ENCODE results near the gene AP2A2.

The AP2A2 gene

GRCh38 chr11:899724-900123 is 25.9 kb upstream of the AP2A2 start:
- DNase-seq = no peak

- DNase-seq = no peak
Measured at GRCh38 chr11:900545-900944, 25.1 kb upstream of the AP2A2 start.

GRCh38 chr11:901452-902061 is 24.1 kb upstream of the AP2A2 start:
- DNase-seq = no peak

- no peak for DNase-seq
Measured at GRCh38 chr11:904380-904779, 21.3 kb upstream of the AP2A2 start.

- no peak for DNase-seq
Measured at GRCh38 chr11:905952-906351, 19.7 kb upstream of the AP2A2 start.

GRCh38 chr11:907668-908067 is 18.0 kb upstream of the AP2A2 start:
- no peak for DNase-seq

- DNase-seq = no peak
Measured at GRCh38 chr11:908273-908672, 17.4 kb upstream of the AP2A2 start.

GRCh38 chr11:909406-909805 is 16.3 kb upstream of the AP2A2 start:
- DNase-seq = no peak

- no peak for DNase-seq
Measured at GRCh38 chr11:910044-910588, 15.6 kb upstream of the AP2A2 start.

- peak; percentile 67 for DNase-seq
Measured at GRCh38 chr11:910589-911030, 15.1 kb upstream of the AP2A2 start, which contains the start of gene CHID1. Gene CHID1, minus strand, starts transcription at chr11:910810. Its CDS starts 5,994 bp downstream, at chr11:904816.

- DNase-seq = no peak
Measured at GRCh38 chr11:911031-911889, 14.4 kb upstream of the AP2A2 start.

GRCh38 chr11:911890-912219 is 13.8 kb upstream of the AP2A2 start:
- no peak for DNase-seq

GRCh38 chr11:912266-912665 is 13.4 kb upstream of the AP2A2 start:
- DNase-seq = no peak

- no peak for DNase-seq
Measured at GRCh38 chr11:913043-913442, 12.6 kb upstream of the AP2A2 start.

- DNase-seq = no peak
Measured at GRCh38 chr11:914204-914603, 11.5 kb upstream of the AP2A2 start.

GRCh38 chr11:914747-915501 is 10.7 kb upstream of the AP2A2 start:
- no peak for DNase-seq

GRCh38 chr11:917426-917825 is 8.2 kb upstream of the AP2A2 start:
- DNase-seq = no peak

GRCh38 chr11:921921-922678 is 3.6 kb upstream of the AP2A2 start:
- DNase-seq = no peak

- no peak for DNase-seq
Measured at GRCh38 chr11:923691-924405, 1.8 kb upstream of the AP2A2 start.

GRCh38 chr11:924406-925157 is 1.1 kb upstream of the AP2A2 start:
- DNase-seq = no peak

GRCh38 chr11:925158-925495 is 543 bp upstream of the AP2A2 start:
- DNase-seq = no peak

Data from effector CD4-positive, alpha-beta T cell (primary cell).